WI38 (cell line): ENCODE data around the gene KLRD1.
"Not testable (repeated sequence)": the region's sequence is repeated elsewhere in the genome, so short reads cannot be mapped to it uniquely, and the experiment has no call there.

ENCODE experiments used
- H3K4me3 ChIP-seq: 2 replicates; pipeline ENCODE4 v1.5.1; 2011; ENCODE audit warnings: low read depth, mild to moderate bottlenecking, control low read depth, low read length
- CTCF ChIP-seq: IDR thresholded peaks from 2 replicates; pipeline ENCODE4 v1.5.1; 2012; ENCODE audit warnings: low read depth, mild to moderate bottlenecking, control low read depth, low read length

KLRD1 gene

GRCh38 chr12:10372559-10372958, 64.9 kb downstream of the KLRD1 start:
- H3K4me3 ChIP-seq: no peak overlapping the region
- TF ChIP-seq CTCF: no peak

- H3K4me3 ChIP-seq: no peak overlapping the region
- TF ChIP-seq CTCF: no peak
These were observed 67.0 kb downstream of the KLRD1 start for GRCh38 chr12:10374624-10375018.

GRCh38 chr12:10378737-10379136, 71.1 kb downstream of the KLRD1 start:
- not testable (repeated sequence) for H3K4me3 ChIP-seq
